HG03575 (cell line): ENCODE measurements around the gene USP7.

Experiments
- ATAC-seq: cut with Tn5 transposase; IDR thresholded peaks from one replicate; pipeline ENCODE4 v1.9.1; 2021; ENCODE audit not compliant: unreplicated experiment, insufficient number of reproducible peaks, low FRiP score; ENCODE audit errors: extremely low read depth

The USP7 gene

GRCh38 chr16:8963821-8964441 is at the start of gene USP7:
Gene USP7 (minus strand): TSS chr16:8963906. CDS start chr16:8963285, 621 bp downstream.
- ATAC-seq = peak; percentile 47

GRCh38 chr16:9013508-9013864 is 49.8 kb upstream of the USP7 start:
- ATAC-seq = no peak

- ATAC-seq = no peak
These were observed 49.3 kb upstream of the USP7 start for GRCh38 chr16:9012848-9013507.

- no peak for ATAC-seq
These were observed 48.6 kb upstream of the USP7 start for GRCh38 chr16:9012330-9012729.

GRCh38 chr16:9008601-9009260 is 45.0 kb upstream of the USP7 start:
- ATAC-seq = no peak

GRCh38 chr16:9007177-9007794 is 43.6 kb upstream of the USP7 start:
- no peak for ATAC-seq

- no peak for ATAC-seq
These were observed 40.5 kb upstream of the USP7 start for GRCh38 chr16:9004183-9004582.

GRCh38 chr16:9003763-9004162 is 40.1 kb upstream of the USP7 start:
- no peak for ATAC-seq

GRCh38 chr16:9003322-9003721 is 39.6 kb upstream of the USP7 start:
- ATAC-seq = no peak

- no peak for ATAC-seq
These were observed 38.3 kb upstream of the USP7 start for GRCh38 chr16:9002042-9002441.

- no peak for ATAC-seq
These were observed 37.0 kb upstream of the USP7 start for GRCh38 chr16:9000664-9001063.

GRCh38 chr16:8999800-9000199 is 36.1 kb upstream of the USP7 start:
- no peak for ATAC-seq

- ATAC-seq = no peak
These were observed 34.4 kb upstream of the USP7 start for GRCh38 chr16:8998108-8998507.

- ATAC-seq = no peak
These were observed 33.2 kb upstream of the USP7 start for GRCh38 chr16:8996891-8997290.

GRCh38 chr16:8990445-8990844 is 26.7 kb upstream of the USP7 start:
- no peak for ATAC-seq

- no peak for ATAC-seq
These were observed 25.6 kb upstream of the USP7 start for GRCh38 chr16:8989099-8989878.

GRCh38 chr16:8986818-8987191 is 23.1 kb upstream of the USP7 start:
- ATAC-seq = no peak

- ATAC-seq = no peak
These were observed 22.4 kb upstream of the USP7 start for GRCh38 chr16:8986111-8986510.

- no peak for ATAC-seq
These were observed 19.1 kb upstream of the USP7 start for GRCh38 chr16:8982816-8983215.
